Astrocyte (in vitro differentiated cells and primary cell): Measurements from ENCODE around the gene ZBTB12. TPM values are rescaled to one million over a fixed set of nuclear protein-coding genes. Genes with fewer than 3 reads are reported as not detected.
A peak's percentile ranks its signal among the peaks of the same experiment; 100 is the strongest.

Experiments
- DNase-seq: peaks from one replicate; pipeline ENCODE4 v3.0.0-alpha.2; 2010; ENCODE audit warnings: low read depth
- FAIRE-seq: peaks from 2 replicates; lab custom pipeline; 2011; peaks lifted over from hg19 to GRCh38; lab: Jason Lieb, UNC
- H2AFZ ChIP-seq: 2 replicates; pipeline ENCODE4 v1.6.0; 2012; ENCODE audit warnings: low read depth, low read length, inconsistent platforms
- H3K27ac ChIP-seq: 2 replicates; pipeline ENCODE4 v1.5.1; 2011; ENCODE audit warnings: low read depth, low read length, inconsistent platforms
- H3K27me3 ChIP-seq: 2 replicates; pipeline ENCODE4 v1.6.0; 2011; ENCODE audit warnings: low read length, inconsistent platforms; ENCODE audit not compliant: insufficient read depth
- H3K36me3 ChIP-seq: 2 replicates; pipeline ENCODE4 v1.5.1; 2011; ENCODE audit warnings: low read length, inconsistent platforms; ENCODE audit not compliant: insufficient read depth
- H3K4me1 ChIP-seq: 2 replicates; pipeline ENCODE4 v1.5.1; 2011; ENCODE audit warnings: low read length, inconsistent platforms; ENCODE audit not compliant: insufficient read depth
- H3K4me2 ChIP-seq: 2 replicates; pipeline ENCODE4 v1.6.0; 2012; ENCODE audit warnings: low read length, inconsistent platforms
- H3K4me3 ChIP-seq: 2 replicates; pipeline ENCODE4 v1.5.1; 2011; ENCODE audit warnings: low read depth, mild to moderate bottlenecking, low read length, inconsistent platforms; ENCODE audit not compliant: insufficient read depth
- H3K79me2 ChIP-seq: 2 replicates; pipeline ENCODE4 v1.6.0; 2012; ENCODE audit warnings: mild to moderate bottlenecking, low read length, inconsistent platforms; ENCODE audit not compliant: insufficient read depth
- H3K9ac ChIP-seq: 2 replicates; pipeline ENCODE4 v1.6.0; 2012; ENCODE audit warnings: mild to moderate bottlenecking, low read length, inconsistent platforms
- H3K9me3 ChIP-seq: 2 replicates; pipeline ENCODE4 v1.5.1; 2012; ENCODE audit warnings: low read depth, mild to moderate bottlenecking, low read length, inconsistent platforms; ENCODE audit not compliant: insufficient read depth
- H4K20me1 ChIP-seq: 2 replicates; pipeline ENCODE4 v1.6.0; 2012; ENCODE audit warnings: low read length, inconsistent platforms; ENCODE audit not compliant: insufficient read depth
- H3K27ac Mint-ChIP-seq: one replicate; pipeline ENCODE4 v1.8.0; 2021; ENCODE audit warnings: mild to moderate bottlenecking, mixed read lengths; ENCODE audit not compliant: unreplicated experiment
- H3K27me3 Mint-ChIP-seq: one replicate; pipeline ENCODE4 v1.8.0; 2021; ENCODE audit warnings: low read depth, mixed read lengths; ENCODE audit not compliant: unreplicated experiment
- H3K36me3 Mint-ChIP-seq: one replicate; pipeline ENCODE4 v1.8.0; 2021; ENCODE audit warnings: low read depth, mixed read lengths; ENCODE audit not compliant: unreplicated experiment
- H3K4me1 Mint-ChIP-seq: one replicate; pipeline ENCODE4 v1.8.0; 2021; ENCODE audit warnings: low read depth, mixed read lengths; ENCODE audit not compliant: unreplicated experiment
- H3K4me3 Mint-ChIP-seq: one replicate; pipeline ENCODE4 v1.8.0; 2021; ENCODE audit warnings: mild to moderate bottlenecking, moderate library complexity, mixed read lengths; ENCODE audit not compliant: unreplicated experiment
- H3K9me3 Mint-ChIP-seq: one replicate; pipeline ENCODE4 v1.8.0; 2021; ENCODE audit warnings: mild to moderate bottlenecking, mixed read lengths; ENCODE audit not compliant: unreplicated experiment
- EZH2 ChIP-seq: IDR thresholded peaks from 2 replicates; pipeline ENCODE4 v1.6.1; 2012; ENCODE audit warnings: mild to moderate bottlenecking, low read length, inconsistent platforms; ENCODE audit not compliant: insufficient read depth
- total RNA-seq: library from RNA; stranded (reverse); gene quantifications from 2 replicates; pipeline ENCODE4 v1.2.1, GENCODE V29; 2021
- TF ChIP-seq, protein P1 (sequence below): IDR thresholded peaks from 2 replicates; pipeline ENCODE4 v1.5.1; 2011; ENCODE audit warnings: low read depth, mild to moderate bottlenecking, inconsistent platforms, low read length, moderate library complexity; ENCODE audit not compliant: insufficient read depth

Gene ZBTB12
- total RNA-seq, 1 donor from 2014 or later = 4.6 TPM

DNA sequence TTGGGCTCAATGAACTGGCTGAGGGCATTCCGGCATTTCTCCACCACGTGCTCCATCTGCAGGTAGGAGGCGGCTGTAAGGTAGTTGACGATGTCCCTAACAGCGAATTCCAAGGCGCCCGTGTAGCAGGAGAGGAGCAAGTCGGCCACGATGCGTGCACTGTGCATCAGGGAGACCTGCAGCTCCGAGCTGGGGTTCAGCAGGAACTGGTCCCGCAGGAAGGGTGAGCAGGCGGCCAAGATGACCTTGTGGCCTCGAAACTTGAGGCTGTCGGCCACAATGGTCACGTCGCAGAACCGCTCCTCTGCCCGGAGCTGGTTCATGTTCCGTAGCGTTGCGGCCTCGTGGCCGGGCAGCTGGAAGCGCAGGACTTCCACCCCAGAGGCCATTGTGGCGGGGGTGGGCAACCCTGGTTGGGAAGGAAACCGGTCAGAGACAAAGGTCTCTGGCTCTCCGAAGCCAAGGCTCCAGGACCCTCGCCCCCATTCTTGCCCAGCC, 920 bp downstream of the ZBTB12 start:
- H3K27me3 Mint-ChIP-seq = peaks cover 8% of the 10 kb centered on the region
- peak overlapping the region; percentile 72 for H3K9ac ChIP-seq
- H3K79me2 ChIP-seq = peaks cover 14% of the 10 kb centered on the region
- no peak for FAIRE-seq
- peak overlapping the region; percentile 66 for H3K4me3 ChIP-seq
- peaks cover 20% of the 10 kb centered on the region for H3K4me1 ChIP-seq
- H3K9me3 Mint-ChIP-seq = no peaks in the 10 kb centered on the region
- no peak overlapping the region for H3K27ac ChIP-seq
- no peak for TF ChIP-seq EZH2
- TF ChIP-seq, protein P1, sequence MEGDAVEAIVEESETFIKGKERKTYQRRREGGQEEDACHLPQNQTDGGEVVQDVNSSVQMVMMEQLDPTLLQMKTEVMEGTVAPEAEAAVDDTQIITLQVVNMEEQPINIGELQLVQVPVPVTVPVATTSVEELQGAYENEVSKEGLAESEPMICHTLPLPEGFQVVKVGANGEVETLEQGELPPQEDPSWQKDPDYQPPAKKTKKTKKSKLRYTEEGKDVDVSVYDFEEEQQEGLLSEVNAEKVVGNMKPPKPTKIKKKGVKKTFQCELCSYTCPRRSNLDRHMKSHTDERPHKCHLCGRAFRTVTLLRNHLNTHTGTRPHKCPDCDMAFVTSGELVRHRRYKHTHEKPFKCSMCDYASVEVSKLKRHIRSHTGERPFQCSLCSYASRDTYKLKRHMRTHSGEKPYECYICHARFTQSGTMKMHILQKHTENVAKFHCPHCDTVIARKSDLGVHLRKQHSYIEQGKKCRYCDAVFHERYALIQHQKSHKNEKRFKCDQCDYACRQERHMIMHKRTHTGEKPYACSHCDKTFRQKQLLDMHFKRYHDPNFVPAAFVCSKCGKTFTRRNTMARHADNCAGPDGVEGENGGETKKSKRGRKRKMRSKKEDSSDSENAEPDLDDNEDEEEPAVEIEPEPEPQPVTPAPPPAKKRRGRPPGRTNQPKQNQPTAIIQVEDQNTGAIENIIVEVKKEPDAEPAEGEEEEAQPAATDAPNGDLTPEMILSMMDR = no peak
- peaks cover 11% of the 10 kb centered on the region for H3K4me1 Mint-ChIP-seq
- no peaks in the 10 kb centered on the region for H3K9me3 ChIP-seq
- peak overlapping the region; percentile 45 for H2AFZ ChIP-seq
- H3K36me3 ChIP-seq = no peaks in the 10 kb centered on the region
- H3K4me2 ChIP-seq = peak overlapping the region; percentile 92
- H4K20me1 ChIP-seq = peaks cover 4% of the 10 kb centered on the region
- peak overlapping the region; percentile 68 for H3K4me3 Mint-ChIP-seq
- H3K36me3 Mint-ChIP-seq = no peaks in the 10 kb centered on the region
- no peak overlapping the region for H3K27ac Mint-ChIP-seq
- no peaks in the 10 kb centered on the region for H3K27me3 ChIP-seq
- DNase-seq = no peak

DNA sequence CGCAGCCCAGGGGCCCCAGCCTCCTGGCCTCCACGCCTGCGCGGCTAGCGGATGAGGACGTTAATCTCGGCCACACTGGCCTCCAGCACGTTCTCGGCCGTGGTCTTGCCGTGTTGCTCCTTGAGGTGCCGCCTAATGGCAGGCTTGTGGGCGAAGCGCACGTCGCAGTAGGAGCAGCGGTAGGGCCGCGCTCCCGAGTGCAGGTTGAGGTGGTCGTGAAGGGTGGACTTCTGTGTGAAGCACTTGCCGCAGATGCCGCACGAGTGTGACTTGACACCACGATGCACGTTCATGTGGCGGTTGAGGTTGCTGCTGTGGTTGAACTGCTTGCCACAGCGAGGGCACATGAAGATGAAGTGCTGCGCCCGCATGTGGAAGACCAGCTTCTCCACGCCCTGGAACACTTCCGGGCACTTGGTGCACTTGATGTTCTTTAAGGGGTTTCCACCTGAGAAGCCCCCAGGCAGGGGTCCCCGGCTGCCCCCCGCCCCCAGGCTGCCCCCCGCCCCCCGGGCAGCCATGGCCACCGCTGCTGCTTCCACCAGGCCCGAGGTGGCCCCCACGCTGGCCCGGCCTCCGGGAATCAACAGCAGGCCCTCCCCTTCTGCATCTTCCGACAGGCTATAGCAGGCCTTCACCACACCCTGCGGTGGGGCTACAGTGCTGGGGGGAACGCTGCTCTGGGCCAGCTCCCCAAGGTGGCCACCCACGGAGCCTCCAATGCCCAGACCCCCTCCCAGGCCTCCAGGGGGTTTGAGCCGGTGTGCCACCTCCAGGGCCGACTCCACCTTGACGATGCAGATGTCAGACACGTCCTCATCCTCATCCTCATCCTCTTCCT, 1.8 kb downstream of the ZBTB12 start:
- no peaks in the 10 kb centered on the region for H3K36me3 Mint-ChIP-seq
- no peak overlapping the region for H3K27ac Mint-ChIP-seq
- no peak overlapping the region for H3K9ac ChIP-seq
- H3K9me3 ChIP-seq = no peaks in the 10 kb centered on the region
- peak overlapping the region; percentile 24 for H3K4me2 ChIP-seq
- H4K20me1 ChIP-seq = peaks cover 4% of the 10 kb centered on the region
- no peaks in the 10 kb centered on the region for H3K9me3 Mint-ChIP-seq
- no peak overlapping the region for H3K27ac ChIP-seq
- H3K27me3 ChIP-seq = no peaks in the 10 kb centered on the region
- no peak overlapping the region for H2AFZ ChIP-seq
- peaks cover under 1% of the 10 kb centered on the region for H3K36me3 ChIP-seq
- peaks cover 11% of the 10 kb centered on the region for H3K4me1 Mint-ChIP-seq
- no peak for DNase-seq
- H3K4me3 Mint-ChIP-seq = peak overlapping the region; percentile 68
- H3K79me2 ChIP-seq = peaks cover 14% of the 10 kb centered on the region
- no peak for FAIRE-seq
- H3K4me1 ChIP-seq = peaks cover 20% of the 10 kb centered on the region
- no peak overlapping the region for H3K4me3 ChIP-seq
- peaks cover 5% of the 10 kb centered on the region for H3K27me3 Mint-ChIP-seq
- no peak for TF ChIP-seq EZH2
- TF ChIP-seq, protein P1 = no peak

DNA sequence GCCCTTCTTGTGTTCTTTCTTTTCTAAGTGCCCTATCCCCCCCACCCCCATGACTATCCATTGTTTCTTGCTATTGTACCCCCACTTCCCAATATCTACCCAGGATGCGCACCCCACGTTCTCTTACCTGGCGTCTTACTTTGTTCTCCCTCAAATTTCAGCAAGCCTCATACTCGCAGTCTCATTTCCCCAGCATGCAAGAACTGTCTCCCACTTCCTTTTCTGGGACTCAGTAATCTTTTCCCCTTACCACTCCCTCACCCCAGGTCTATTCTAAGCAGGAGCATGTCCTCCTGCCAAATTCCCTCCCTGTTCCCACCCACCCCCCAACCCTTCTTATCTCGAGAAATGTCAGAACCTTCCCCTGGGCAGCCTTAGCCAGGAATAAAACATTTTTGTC, 2.7 kb downstream of the ZBTB12 start:
- no peak for TF ChIP-seq EZH2
- TF ChIP-seq, protein P1 = no peak
- H3K4me2 ChIP-seq = no peak overlapping the region
- H3K9ac ChIP-seq = no peak overlapping the region
- H3K4me3 Mint-ChIP-seq = peak overlapping the region; percentile 30
- FAIRE-seq (no peak), DNase-seq (no peak)
- peaks cover 4% of the 10 kb centered on the region for H3K36me3 ChIP-seq
- peaks cover 4% of the 10 kb centered on the region for H4K20me1 ChIP-seq
- H3K9me3 Mint-ChIP-seq = no peaks in the 10 kb centered on the region
- peaks cover 20% of the 10 kb centered on the region for H3K4me1 ChIP-seq
- no peak overlapping the region for H3K27ac ChIP-seq
- H3K27me3 Mint-ChIP-seq = no peaks in the 10 kb centered on the region
- no peak overlapping the region for H2AFZ ChIP-seq
- no peaks in the 10 kb centered on the region for H3K36me3 Mint-ChIP-seq
- peaks cover 14% of the 10 kb centered on the region for H3K79me2 ChIP-seq
- no peak overlapping the region for H3K4me3 ChIP-seq
- peaks cover 11% of the 10 kb centered on the region for H3K4me1 Mint-ChIP-seq
- no peak overlapping the region for H3K27ac Mint-ChIP-seq
- H3K9me3 ChIP-seq = no peaks in the 10 kb centered on the region
- H3K27me3 ChIP-seq = no peaks in the 10 kb centered on the region
